CD4-positive, CD25-positive, alpha-beta regulatory T cell (primary cell): Measurements from ENCODE around the gene CDC42EP2. TPM values are rescaled to one million over a fixed set of nuclear protein-coding genes. Genes with fewer than 3 reads are reported as not detected.
A peak's percentile ranks its signal among the peaks of the same experiment; 100 is the strongest.

Experiments used
- ATAC-seq, 2 donors: fragments of 150-1000 bp; cut with Tn5 transposase; one replicate each; pipeline ENCODE4 v1.10.0; 2021; ENCODE audit warnings: low read depth in 2 of 2, moderate number of reproducible peaks in 2 of 2, moderate library complexity in 1 of 2
- DNase-seq, 3 donors: peaks; one replicate each; pipeline versions ENCODE4 v3.0.0 to v3.0.0-alpha.2; 2012 to 2022; ENCODE audit warnings: mixed read lengths in 1 of 3
- H3K27ac ChIP-seq: one replicate; pipeline ENCODE4 v1.7.0; 2013; ENCODE audit warnings: mild to moderate bottlenecking, low read length; ENCODE audit not compliant: insufficient read depth, poor library complexity, severe bottlenecking
- H3K27me3 ChIP-seq: one replicate; pipeline ENCODE4 v1.7.0; 2013; ENCODE audit warnings: low read length; ENCODE audit not compliant: control insufficient read depth, insufficient read depth
- H3K36me3 ChIP-seq: one replicate; pipeline ENCODE4 v1.7.0; 2013; ENCODE audit warnings: mild to moderate bottlenecking, low read length, moderate library complexity; ENCODE audit not compliant: control insufficient read depth, insufficient read depth
- H3K4me1 ChIP-seq: 2 replicates; pipeline ENCODE4 v1.7.0; 2013; ENCODE audit warnings: mild to moderate bottlenecking, low read length; ENCODE audit not compliant: insufficient read depth, control insufficient read depth, poor library complexity, severe bottlenecking
- H3K4me3 ChIP-seq: one replicate; pipeline ENCODE4 v1.7.0; 2013; ENCODE audit warnings: low read depth, mild to moderate bottlenecking, low read length, moderate library complexity
- H3K9me3 ChIP-seq, 2 experiments: 1 replicate in 1 of 2; 2 replicates in 1 of 2; pipeline ENCODE4 v1.7.0; 2013; ENCODE audit warnings: low read length in 2 of 2, mild to moderate bottlenecking in 1 of 2, moderate library complexity in 1 of 2; ENCODE audit not compliant: control insufficient read depth in 2 of 2
- H3K27ac Mint-ChIP-seq, 3 donors: one replicate each; pipeline ENCODE4 v1.8.0; 2020 to 2022; ENCODE audit warnings: mild to moderate bottlenecking in 3 of 3, mixed read lengths in 3 of 3, moderate library complexity in 2 of 3
- H3K27me3 Mint-ChIP-seq: one replicate; pipeline ENCODE4 v1.8.0; 2022; ENCODE audit warnings: mild to moderate bottlenecking, mixed read lengths
- H3K36me3 Mint-ChIP-seq: one replicate; pipeline ENCODE4 v1.8.0; 2020; ENCODE audit warnings: mixed read lengths
- H3K4me1 Mint-ChIP-seq, 4 donors: one replicate each; pipeline ENCODE4 v1.8.0; 2020 to 2022; ENCODE audit warnings: mixed read lengths in 4 of 4, mild to moderate bottlenecking in 1 of 4
- H3K4me3 Mint-ChIP-seq, 4 donors: one replicate each; pipeline ENCODE4 v1.8.0; 2020 to 2022; ENCODE audit warnings: mild to moderate bottlenecking in 4 of 4, mixed read lengths in 4 of 4, moderate library complexity in 3 of 4
- H3K9me3 Mint-ChIP-seq, 7 donors: one replicate each; pipeline ENCODE4 v1.8.0; 2020 to 2022; ENCODE audit warnings: mixed read lengths in 7 of 7, mild to moderate bottlenecking in 3 of 7, moderate library complexity in 2 of 7
- polyA plus RNA-seq, 4 donors: library from polyadenylated mRNA; unstranded; fragments of 300-500 nt; fragmentation: Illumina TruSeq; gene quantifications; one replicate each; pipeline ENCODE4 v1.2.3, GENCODE V29; 2021
- total RNA-seq: library from RNA; stranded (reverse); gene quantifications from one replicate; pipeline ENCODE4 v1.2.3, GENCODE V29; 2022

The CDC42EP2 gene
- total and polyA plus RNA-seq, 5 donors from 2014 or later: 1.9 TPM; not detected in 4

GRCh38 chr11:65316227-65317024 is 1.8 kb downstream of the CDC42EP2 start:
- DNase-seq (no peak), ATAC-seq (no peak)
- Mint-ChIP-seq H3K27me3 (peaks cover 9% of the 10 kb centered on the region), H3K4me1 (peaks cover 0 to 12% (median 5%) of the 10 kb centered on the region in 4 donors), H3K9me3 (no peaks in the 10 kb centered on the region), H3K36me3 (no peaks in the 10 kb centered on the region), H3K4me3 (peak overlapping the region; percentile 67 to 83 (median 78)), H3K27ac (peak overlapping the region in 1 of 3 donors; percentile 25)
- H3K4me3 ChIP-seq: no peak overlapping the region
- H3K27ac ChIP-seq: no peak overlapping the region
- H3K36me3 ChIP-seq: no peaks in the 10 kb centered on the region
- H3K9me3 ChIP-seq: no peaks in the 10 kb centered on the region
- peaks cover 18% of the 10 kb centered on the region for H3K4me1 ChIP-seq
- no peaks in the 10 kb centered on the region for H3K27me3 ChIP-seq

- Histone ChIP-seq H3K36me3 (no peaks in the 10 kb centered on the region), H3K9me3 (no peaks in the 10 kb centered on the region), H3K4me3 (no peak overlapping the region), H3K27me3 (no peaks in the 10 kb centered on the region), H3K4me1 (peaks cover 18% of the 10 kb centered on the region), H3K27ac (no peak overlapping the region)
- no peak for DNase-seq
- Mint-ChIP-seq H3K9me3 (no peaks in the 10 kb centered on the region), H3K36me3 (no peaks in the 10 kb centered on the region), H3K4me3 (peak overlapping the region in 2 of 4 donors; percentile 55 to 75), H3K27ac (no peak overlapping the region), H3K27me3 (peaks cover 9% of the 10 kb centered on the region), H3K4me1 (peaks cover 0 to 12% (median 5%) of the 10 kb centered on the region in 4 donors)
- no peak for ATAC-seq
Observed at GRCh38 chr11:65317025-65317786, 2.5 kb downstream of the CDC42EP2 start.

GRCh38 chr11:65320386-65321075 is 5.9 kb downstream of the CDC42EP2 start:
- Histone ChIP-seq H3K4me3 (no peak overlapping the region), H3K27me3 (no peaks in the 10 kb centered on the region), H3K27ac (no peak overlapping the region), H3K36me3 (no peaks in the 10 kb centered on the region), H3K9me3 (no peaks in the 10 kb centered on the region), H3K4me1 (peaks cover 6% of the 10 kb centered on the region)
- ATAC-seq (no peak), DNase-seq (no peak)
- Mint-ChIP-seq H3K36me3 (no peaks in the 10 kb centered on the region), H3K27me3 (no peaks in the 10 kb centered on the region), H3K4me1 (peaks cover 0 to 9% (median 3%) of the 10 kb centered on the region in 4 donors), H3K27ac (no peak overlapping the region), H3K4me3 (no peak overlapping the region), H3K9me3 (no peaks in the 10 kb centered on the region)

- H3K27ac ChIP-seq: no peak overlapping the region
- Mint-ChIP-seq H3K4me1 (peaks cover 0 to 4% (median 1%) of the 10 kb centered on the region in 4 donors), H3K27me3 (no peaks in the 10 kb centered on the region), H3K9me3 (no peaks in the 10 kb centered on the region), H3K4me3 (no peak overlapping the region), H3K36me3 (no peaks in the 10 kb centered on the region), H3K27ac (no peak overlapping the region)
- ATAC-seq (no peak), DNase-seq (no peak)
- H3K9me3 ChIP-seq: no peaks in the 10 kb centered on the region
- H3K36me3 ChIP-seq: no peaks in the 10 kb centered on the region
- peaks cover under 1% of the 10 kb centered on the region for H3K4me1 ChIP-seq
- no peak overlapping the region for H3K4me3 ChIP-seq
- H3K27me3 ChIP-seq: no peaks in the 10 kb centered on the region
Observed at GRCh38 chr11:65321076-65321475, 6.4 kb downstream of the CDC42EP2 start.

- Mint-ChIP-seq H3K4me1 (peaks cover 0 to 2% (median 0%) of the 10 kb centered on the region in 4 donors), H3K27ac (no peak overlapping the region), H3K9me3 (no peaks in the 10 kb centered on the region), H3K4me3 (no peak overlapping the region), H3K27me3 (no peaks in the 10 kb centered on the region), H3K36me3 (no peaks in the 10 kb centered on the region)
- H3K4me3 ChIP-seq: no peak overlapping the region
- H3K36me3 ChIP-seq: no peaks in the 10 kb centered on the region
- H3K9me3 ChIP-seq: no peaks in the 10 kb centered on the region
- H3K27me3 ChIP-seq: no peaks in the 10 kb centered on the region
- no peaks in the 10 kb centered on the region for H3K4me1 ChIP-seq
- no peak for DNase-seq
- H3K27ac ChIP-seq: no peak overlapping the region
- ATAC-seq: no peak
Observed at GRCh38 chr11:65321828-65322485, 7.3 kb downstream of the CDC42EP2 start.

- H3K36me3 Mint-ChIP-seq: no peaks in the 10 kb centered on the region
- H3K4me3 Mint-ChIP-seq: no peak overlapping the region
Observed at GRCh38 chr11:65323813-65324212, 9.1 kb downstream of the CDC42EP2 start.

GRCh38 chr11:65325435-65325834 is 10.8 kb downstream of the CDC42EP2 start:
- no peaks in the 10 kb centered on the region for H3K36me3 ChIP-seq
- H3K27ac ChIP-seq: no peak overlapping the region
- H3K9me3 Mint-ChIP-seq: no peaks in the 10 kb centered on the region
- H3K4me1 Mint-ChIP-seq: peaks cover 6 to 7% (median 7%) of the 10 kb centered on the region in 4 donors
- no peaks in the 10 kb centered on the region for H3K9me3 ChIP-seq
- ATAC-seq (no peak), DNase-seq (no peak)
- H3K4me1 ChIP-seq: peaks cover 3% of the 10 kb centered on the region
- peaks cover 4% of the 10 kb centered on the region for H3K27me3 Mint-ChIP-seq
- no peaks in the 10 kb centered on the region for H3K36me3 Mint-ChIP-seq
- H3K4me3 ChIP-seq: no peak overlapping the region
- no peaks in the 10 kb centered on the region for H3K27me3 ChIP-seq
- H3K27ac Mint-ChIP-seq: no peak overlapping the region
- no peak overlapping the region for H3K4me3 Mint-ChIP-seq

More at GRCh38 chr11:65323813-65324212, 9.1 kb downstream of the CDC42EP2 start:
- Histone ChIP-seq H3K27me3 (no peaks in the 10 kb centered on the region), H3K4me1 (no peaks in the 10 kb centered on the region), H3K9me3 (no peaks in the 10 kb centered on the region), H3K27ac (no peak overlapping the region), H3K36me3 (no peaks in the 10 kb centered on the region), H3K4me3 (no peak overlapping the region)
- Mint-ChIP-seq H3K27me3 (no peaks in the 10 kb centered on the region), H3K4me1 (peaks cover 0 to 2% (median 0%) of the 10 kb centered on the region in 4 donors), H3K9me3 (no peaks in the 10 kb centered on the region), H3K27ac (no peak overlapping the region)
- ATAC-seq (no peak), DNase-seq (no peak)
